IMR-90 (cell line): ENCODE results near the gene PRELID3B.

ENCODE experiments used
- MXI1 ChIP-seq: IDR thresholded peaks from 2 replicates; pipeline ENCODE4 v1.6.1; 2012; ENCODE audit warnings: low read depth, mild to moderate bottlenecking, low read length, moderate library complexity, borderline replicate concordance
- POLR2A ChIP-seq: IDR thresholded peaks from 2 replicates; pipeline ENCODE4 v1.6.1; 2012; ENCODE audit warnings: mild to moderate bottlenecking, low read depth, low read length
- RAD21 ChIP-seq: IDR thresholded peaks from 2 replicates; pipeline ENCODE4 v1.6.1; 2012; ENCODE audit warnings: low read length, improper control_type of control experiment
- USF2 ChIP-seq: fragments of 150-350 bp; IDR thresholded peaks from 2 replicates; pipeline ENCODE4 v1.6.1; 2017; ENCODE audit warnings: mild to moderate bottlenecking, antibody characterized with exemption, low read length, low read depth
- TF ChIP-seq, protein P1 (sequence below): conservative IDR thresholded peaks from 2 replicates; pipeline ENCODE4 v1.5.1; 2012; ENCODE audit warnings: mild to moderate bottlenecking, low read depth, low read length, improper control_type of control experiment

DNA sequence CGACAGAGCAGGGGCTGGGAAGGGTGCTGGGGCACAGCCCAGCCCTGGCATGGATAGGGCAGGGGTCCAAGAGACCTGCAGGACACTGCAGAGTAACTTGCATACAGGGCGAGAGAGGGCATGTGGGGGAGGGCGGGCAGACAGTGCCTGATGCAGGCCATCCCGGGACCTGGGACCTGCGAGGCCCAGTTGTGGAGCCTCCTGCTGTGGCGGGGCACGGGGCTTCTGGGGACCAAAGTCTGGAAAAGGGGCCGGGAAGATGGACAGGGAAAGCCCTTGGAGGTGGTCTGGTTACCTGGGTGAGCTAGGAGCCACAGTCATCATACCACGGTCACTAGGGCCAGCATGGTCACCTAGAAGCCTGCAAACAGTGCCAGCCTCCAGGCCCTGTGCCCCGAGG lies 23.8 kb downstream of the PRELID3B start:
- TF ChIP-seq RAD21: no peak
- TF ChIP-seq, protein P1, sequence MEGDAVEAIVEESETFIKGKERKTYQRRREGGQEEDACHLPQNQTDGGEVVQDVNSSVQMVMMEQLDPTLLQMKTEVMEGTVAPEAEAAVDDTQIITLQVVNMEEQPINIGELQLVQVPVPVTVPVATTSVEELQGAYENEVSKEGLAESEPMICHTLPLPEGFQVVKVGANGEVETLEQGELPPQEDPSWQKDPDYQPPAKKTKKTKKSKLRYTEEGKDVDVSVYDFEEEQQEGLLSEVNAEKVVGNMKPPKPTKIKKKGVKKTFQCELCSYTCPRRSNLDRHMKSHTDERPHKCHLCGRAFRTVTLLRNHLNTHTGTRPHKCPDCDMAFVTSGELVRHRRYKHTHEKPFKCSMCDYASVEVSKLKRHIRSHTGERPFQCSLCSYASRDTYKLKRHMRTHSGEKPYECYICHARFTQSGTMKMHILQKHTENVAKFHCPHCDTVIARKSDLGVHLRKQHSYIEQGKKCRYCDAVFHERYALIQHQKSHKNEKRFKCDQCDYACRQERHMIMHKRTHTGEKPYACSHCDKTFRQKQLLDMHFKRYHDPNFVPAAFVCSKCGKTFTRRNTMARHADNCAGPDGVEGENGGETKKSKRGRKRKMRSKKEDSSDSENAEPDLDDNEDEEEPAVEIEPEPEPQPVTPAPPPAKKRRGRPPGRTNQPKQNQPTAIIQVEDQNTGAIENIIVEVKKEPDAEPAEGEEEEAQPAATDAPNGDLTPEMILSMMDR: no peak
- TF ChIP-seq POLR2A: no peak
- TF ChIP-seq USF2: no peak
- no peak for TF ChIP-seq MXI1
